ENCODE measurements around the gene FRY. TPM values are rescaled to one million over a fixed set of nuclear protein-coding genes. Genes with fewer than 3 reads are reported as not detected.

Gene FRY
- total RNA-seq, 2 experiments from 2014 or later = 3.0 to 7.0 TPM

GRCh38 chr13:32170841-32171240, 139.3 kb downstream of the FRY start:
- no peak for TF ChIP-seq EZH2phosphoT487 (IDR thresholded peaks at IDR 0.05; ENCODE audit: borderline replicate concordance, low read depth, low read length)
- TF ChIP-seq, protein P1, sequence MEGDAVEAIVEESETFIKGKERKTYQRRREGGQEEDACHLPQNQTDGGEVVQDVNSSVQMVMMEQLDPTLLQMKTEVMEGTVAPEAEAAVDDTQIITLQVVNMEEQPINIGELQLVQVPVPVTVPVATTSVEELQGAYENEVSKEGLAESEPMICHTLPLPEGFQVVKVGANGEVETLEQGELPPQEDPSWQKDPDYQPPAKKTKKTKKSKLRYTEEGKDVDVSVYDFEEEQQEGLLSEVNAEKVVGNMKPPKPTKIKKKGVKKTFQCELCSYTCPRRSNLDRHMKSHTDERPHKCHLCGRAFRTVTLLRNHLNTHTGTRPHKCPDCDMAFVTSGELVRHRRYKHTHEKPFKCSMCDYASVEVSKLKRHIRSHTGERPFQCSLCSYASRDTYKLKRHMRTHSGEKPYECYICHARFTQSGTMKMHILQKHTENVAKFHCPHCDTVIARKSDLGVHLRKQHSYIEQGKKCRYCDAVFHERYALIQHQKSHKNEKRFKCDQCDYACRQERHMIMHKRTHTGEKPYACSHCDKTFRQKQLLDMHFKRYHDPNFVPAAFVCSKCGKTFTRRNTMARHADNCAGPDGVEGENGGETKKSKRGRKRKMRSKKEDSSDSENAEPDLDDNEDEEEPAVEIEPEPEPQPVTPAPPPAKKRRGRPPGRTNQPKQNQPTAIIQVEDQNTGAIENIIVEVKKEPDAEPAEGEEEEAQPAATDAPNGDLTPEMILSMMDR (conservative IDR thresholded peaks at IDR 0.05; ENCODE audit: low read length) = no peak
- no TSS peak for BruUV-seq (replicated peaks)
- no peak for DNase-seq (ENCODE audit: low spot score)
- no peaks in the 10 kb centered on the region for H3K79me2 ChIP-seq (ENCODE audit: insufficient read depth, low read depth, low read length)
- no peak overlapping the region for H3K4me3 ChIP-seq (ENCODE audit: low read depth, low read length, poor library complexity, severe bottlenecking)
- H2AFZ ChIP-seq (ENCODE audit: low read length) = no peak overlapping the region
- no peak overlapping the region for H3K27ac ChIP-seq (ENCODE audit: low read depth, low read length, poor library complexity, severe bottlenecking)
- intact Hi-C loops (cut with micrococcal nuclease; ENCODE audit: unreplicated experiment) = no loop called here
- H3K4me1 ChIP-seq (ENCODE audit: insufficient read depth, low read length, poor library complexity, severe bottlenecking) = no peaks in the 10 kb centered on the region
- H4K20me1 ChIP-seq (ENCODE audit: insufficient read depth, low read length) = no peaks in the 10 kb centered on the region
- no peaks in the 10 kb centered on the region for H3K9me3 ChIP-seq (ENCODE audit: low read length)
- H3K36me3 ChIP-seq (ENCODE audit: insufficient read depth, low read length) = no peaks in the 10 kb centered on the region
- CTCF ChIA-PET (ENCODE audit: unreplicated experiment) = no interaction called here
- no peaks in the 10 kb centered on the region for H3K9me2 ChIP-seq (ENCODE audit: insufficient read depth, low read length)
- POLR2A ChIA-PET = no interaction called here
- no peak overlapping the region for H3K4me2 ChIP-seq (ENCODE audit: low read length)

DNA sequence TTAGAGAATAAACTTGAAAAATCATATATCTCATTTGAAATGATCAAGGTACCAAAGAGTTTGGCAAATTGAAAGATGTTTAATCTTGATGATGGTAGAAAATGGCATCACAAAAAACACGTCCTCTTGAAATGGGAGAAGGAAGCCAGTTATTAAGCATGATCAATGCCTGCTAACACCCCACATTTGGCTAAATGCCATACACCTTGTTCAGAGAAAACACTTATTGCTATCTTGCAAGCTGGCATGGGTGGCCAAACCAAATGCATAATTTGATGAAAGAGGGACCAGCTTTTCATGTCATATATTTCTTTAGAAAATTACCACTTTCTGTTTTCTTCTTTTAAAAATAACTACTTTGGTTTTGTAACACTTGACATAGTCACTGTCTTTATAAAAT, 142.3 kb downstream of the FRY start:
- CTCF ChIA-PET (ENCODE audit: unreplicated experiment) = no interaction called here
- Histone ChIP-seq H2AFZ (ENCODE audit: low read length) (no peak overlapping the region), H3K36me3 (ENCODE audit: insufficient read depth, low read length) (no peaks in the 10 kb centered on the region), H3K4me2 (ENCODE audit: low read length) (no peak overlapping the region), H3K79me2 (ENCODE audit: insufficient read depth, low read depth, low read length) (no peaks in the 10 kb centered on the region), H3K27ac (ENCODE audit: low read depth, low read length, poor library complexity, severe bottlenecking) (no peak overlapping the region), H4K20me1 (ENCODE audit: insufficient read depth, low read length) (no peaks in the 10 kb centered on the region), H3K9me3 (ENCODE audit: low read length) (no peaks in the 10 kb centered on the region), H3K4me1 (ENCODE audit: insufficient read depth, low read length, poor library complexity, severe bottlenecking) (no peaks in the 10 kb centered on the region), H3K9me2 (ENCODE audit: insufficient read depth, low read length) (no peaks in the 10 kb centered on the region), H3K4me3 (ENCODE audit: low read depth, low read length, poor library complexity, severe bottlenecking) (no peak overlapping the region)
- DNase-seq (ENCODE audit: low spot score) = no peak
- POLR2A ChIA-PET = no interaction called here
- intact Hi-C loops (cut with micrococcal nuclease; ENCODE audit: unreplicated experiment) = no loop called here
- BruUV-seq (replicated peaks) = no TSS peak
- TF ChIP-seq, protein P1 (conservative IDR thresholded peaks at IDR 0.05; ENCODE audit: low read length) = no peak

GRCh38 chr13:32174366-32174765, 142.8 kb downstream of the FRY start:
- ChIA-PET POLR2A (no interaction called here), CTCF (ENCODE audit: unreplicated experiment) (no interaction called here)
- TF ChIP-seq EZH2phosphoT487 (IDR thresholded peaks at IDR 0.05; ENCODE audit: borderline replicate concordance, low read depth, low read length) = no peak
- TF ChIP-seq, protein P1 (conservative IDR thresholded peaks at IDR 0.05; ENCODE audit: low read length) = no peak
- Histone ChIP-seq H3K4me1 (ENCODE audit: insufficient read depth, low read length, poor library complexity, severe bottlenecking) (no peaks in the 10 kb centered on the region), H3K9me2 (ENCODE audit: insufficient read depth, low read length) (no peaks in the 10 kb centered on the region), H3K36me3 (ENCODE audit: insufficient read depth, low read length) (no peaks in the 10 kb centered on the region), H3K4me2 (ENCODE audit: low read length) (no peak overlapping the region), H3K4me3 (ENCODE audit: low read depth, low read length, poor library complexity, severe bottlenecking) (no peak overlapping the region), H3K79me2 (ENCODE audit: insufficient read depth, low read depth, low read length) (no peaks in the 10 kb centered on the region), H3K9me3 (ENCODE audit: low read length) (no peaks in the 10 kb centered on the region), H4K20me1 (ENCODE audit: insufficient read depth, low read length) (no peaks in the 10 kb centered on the region), H2AFZ (ENCODE audit: low read length) (no peak overlapping the region), H3K27ac (ENCODE audit: low read depth, low read length, poor library complexity, severe bottlenecking) (no peak overlapping the region)
- BruUV-seq (replicated peaks) = no TSS peak
- no peak for DNase-seq (ENCODE audit: low spot score)
- intact Hi-C loops (cut with micrococcal nuclease; ENCODE audit: unreplicated experiment) = no loop called here
